Neural cell (in vitro differentiated cells): Measurements from ENCODE around the gene TMEM120A. TPM values are rescaled to one million over a fixed set of nuclear protein-coding genes. Genes with fewer than 3 reads are reported as not detected.

Experiments
- H2AFZ ChIP-seq: fragments of 200-600, 300-800 bp; sonication (generic), shearing (Covaris generic); 2 replicates; pipeline ENCODE4 v1.6.0; 2014; ENCODE audit warnings: low read depth, mild to moderate bottlenecking, antibody characterized with exemption, low read length, moderate library complexity
- H3F3A ChIP-seq: fragments of 200-600 bp; shearing (Covaris generic); 2 replicates; pipeline ENCODE4 v1.6.1; 2016; ENCODE audit warnings: mild to moderate bottlenecking, moderate library complexity, mixed read lengths, antibody characterized with exemption, low read length; ENCODE audit not compliant: insufficient read depth, poor library complexity, severe bottlenecking
- H3K27ac ChIP-seq: fragments of 200-600, 300-800 bp; sonication (generic), shearing (Covaris generic); 2 replicates; pipeline ENCODE4 v1.5.1; 2014; ENCODE audit warnings: mild to moderate bottlenecking, low read length, moderate library complexity
- H3K27me3 ChIP-seq: fragments of 300-800, 200-600 bp; sonication (generic), shearing (Covaris generic); 2 replicates; pipeline ENCODE4 v1.6.0; 2014; ENCODE audit warnings: mild to moderate bottlenecking, low read depth, low read length, moderate library complexity; ENCODE audit not compliant: insufficient read depth
- H3K36me3 ChIP-seq: fragments of 300-800, 200-600 bp; sonication (generic), shearing (Covaris generic); 2 replicates; pipeline ENCODE4 v1.5.1; 2014; ENCODE audit warnings: mild to moderate bottlenecking, antibody characterized with exemption, low read length, moderate library complexity; ENCODE audit not compliant: insufficient read depth
- H3K4me2 ChIP-seq: fragments of 300-800, 200-600 bp; sonication (generic), shearing (Covaris generic); 2 replicates; pipeline ENCODE4 v1.6.0; 2014; ENCODE audit warnings: mild to moderate bottlenecking, low read length
- H3K4me3 ChIP-seq: fragments of 300-800, 200-600 bp; sonication (generic), shearing (Covaris generic); 2 replicates; pipeline ENCODE4 v1.5.1; 2014; ENCODE audit warnings: mild to moderate bottlenecking, low read length, moderate library complexity
- H3K79me2 ChIP-seq: fragments of 200-600 bp; shearing (Covaris generic); replicated peaks from 2 replicates; pipeline ENCODE4 v1.6.0; 2014; ENCODE audit warnings: mild to moderate bottlenecking, low read length, moderate library complexity; ENCODE audit not compliant: insufficient read depth
- H3K9ac ChIP-seq: fragments of 300-800, 200-600 bp; sonication (generic), shearing (Covaris generic); 2 replicates; pipeline ENCODE4 v1.6.1; 2016; ENCODE audit warnings: mild to moderate bottlenecking, low read length, mixed read lengths
- H3K9me2 ChIP-seq: fragments of 200-600 bp; shearing (Covaris generic); 2 replicates; pipeline ENCODE4 v1.6.1; 2016; ENCODE audit warnings: mild to moderate bottlenecking, low read length, mixed read lengths; ENCODE audit not compliant: insufficient read depth
- H3K9me3 ChIP-seq: fragments of 200-600, 300-800 bp; sonication (generic), shearing (Covaris generic); 2 replicates; pipeline ENCODE4 v1.6.1; 2016; ENCODE audit warnings: mild to moderate bottlenecking, mixed run types, low read length, moderate library complexity, mixed read lengths
- H4K20me1 ChIP-seq: fragments of 200-600 bp; shearing (Covaris generic); 2 replicates; pipeline ENCODE4 v1.6.1; 2016; ENCODE audit warnings: mild to moderate bottlenecking, mixed run types; ENCODE audit not compliant: insufficient read depth
- CTCF ChIP-seq: fragments of 450-650 bp; IDR thresholded peaks from 2 replicates; pipeline ENCODE4 v1.5.1; 2014; ENCODE audit warnings: antibody characterized with exemption, mild to moderate bottlenecking, moderate library complexity; ENCODE audit not compliant: poor library complexity, severe bottlenecking
- EP300 ChIP-seq: fragments of 450-650 bp; conservative IDR thresholded peaks from 2 replicates; pipeline ENCODE4 v1.6.1; 2014; ENCODE audit warnings: antibody characterized with exemption, mild to moderate bottlenecking, moderate library complexity; ENCODE audit not compliant: poor library complexity, severe bottlenecking
- EZH2 ChIP-seq: fragments of 200-600, 300-800 bp; shearing (Covaris generic), sonication (generic); IDR thresholded peaks from 2 replicates; pipeline ENCODE4 v1.6.1; 2014; ENCODE audit warnings: antibody characterized with exemption, low read length, borderline replicate concordance, mild to moderate bottlenecking; ENCODE audit not compliant: insufficient read depth, poor library complexity, severe bottlenecking
- MXI1 ChIP-seq: fragments of 450-650 bp; conservative IDR thresholded peaks from 2 replicates; pipeline ENCODE4 v1.6.1; 2014; ENCODE audit warnings: antibody characterized with exemption, mild to moderate bottlenecking; ENCODE audit not compliant: poor library complexity, severe bottlenecking
- POLR2AphosphoS5 ChIP-seq: IDR thresholded peaks from 2 replicates; pipeline ENCODE4 v1.6.1; 2012
- RAD21 ChIP-seq: fragments of 450-650 bp; conservative IDR thresholded peaks from 2 replicates; pipeline ENCODE4 v1.6.1; 2014; ENCODE audit warnings: antibody characterized with exemption, mild to moderate bottlenecking, moderate library complexity
- REST ChIP-seq: IDR thresholded peaks from 2 replicates; pipeline ENCODE4 v1.6.1; 2012; ENCODE audit warnings: borderline replicate concordance
- SMC3 ChIP-seq: fragments of 450-650 bp; conservative IDR thresholded peaks from 2 replicates; pipeline ENCODE4 v1.6.1; 2014; ENCODE audit warnings: antibody characterized with exemption, mild to moderate bottlenecking, moderate library complexity; ENCODE audit not compliant: poor library complexity
- TAF1 ChIP-seq: IDR thresholded peaks from 2 replicates; pipeline ENCODE4 v1.6.1; 2012; ENCODE audit warnings: low read depth
- polyA plus RNA-seq: library from polyadenylated mRNA; depleted of rRNA; stranded (reverse); fragments of >200 nt; gene quantifications from 2 replicates; pipeline ENCODE4 v1.2.3, GENCODE V29; 2014

The TMEM120A gene
- polyA plus RNA-seq, 1 donor from 2014 or later: 39.1 TPM

GRCh38 chr7:75960372-75960771 is 34.0 kb downstream of the TMEM120A start:
- H3K9me3 ChIP-seq: no peaks in the 10 kb centered on the region
- TF ChIP-seq CTCF: no peak
- TF ChIP-seq REST: no peak
- TF ChIP-seq EZH2: no peak
- no peak for TF ChIP-seq POLR2AphosphoS5
- no peak for TF ChIP-seq MXI1
- no peak for TF ChIP-seq SMC3
- no peak for TF ChIP-seq EP300
- no peak for TF ChIP-seq RAD21
- no peak for TF ChIP-seq TAF1

GRCh38 chr7:75958802-75959543 is 35.4 kb downstream of the TMEM120A start:
- Histone ChIP-seq H2AFZ (no peak overlapping the region), H3K9me2 (no peaks in the 10 kb centered on the region), H3F3A (no peaks in the 10 kb centered on the region), H3K9ac (no peak overlapping the region), H4K20me1 (no peaks in the 10 kb centered on the region), H3K9me3 (no peaks in the 10 kb centered on the region), H3K4me3 (no peak overlapping the region), H3K4me2 (no peak overlapping the region), H3K27ac (no peak overlapping the region), H3K36me3 (no peaks in the 10 kb centered on the region), H3K79me2 (no peaks in the 10 kb centered on the region), H3K27me3 (no peaks in the 10 kb centered on the region)
- no peak for TF ChIP-seq TAF1
- no peak for TF ChIP-seq CTCF
- TF ChIP-seq REST: no peak
- TF ChIP-seq POLR2AphosphoS5: no peak
- TF ChIP-seq EZH2: no peak
- no peak for TF ChIP-seq SMC3
- no peak for TF ChIP-seq EP300
- no peak for TF ChIP-seq MXI1
- TF ChIP-seq RAD21: no peak

More at GRCh38 chr7:75960372-75960771, 34.0 kb downstream of the TMEM120A start:
- H3K9me2 ChIP-seq: no peaks in the 10 kb centered on the region
- H3K4me3 ChIP-seq: no peak overlapping the region
- no peaks in the 10 kb centered on the region for H3K36me3 ChIP-seq
- no peak overlapping the region for H3K27ac ChIP-seq
- no peak overlapping the region for H2AFZ ChIP-seq
- no peaks in the 10 kb centered on the region for H3F3A ChIP-seq
- no peak overlapping the region for H3K4me2 ChIP-seq
- H3K9ac ChIP-seq: no peak overlapping the region
- H3K27me3 ChIP-seq: no peaks in the 10 kb centered on the region
- H3K79me2 ChIP-seq: no peaks in the 10 kb centered on the region
- H4K20me1 ChIP-seq: no peaks in the 10 kb centered on the region
